ENCODE measurements around the gene SEZ6L. TPM values are rescaled to one million over a fixed set of nuclear protein-coding genes. Genes with fewer than 3 reads are reported as not detected.

SEZ6L gene
- total RNA-seq, 1 experiment from 2014 or later = not detected

- ATAC-seq = no peak
- TF ChIP-seq YY1 (IDR thresholded peaks at IDR 0.05; ENCODE audit: extremely low read depth, insufficient replicate concordance, low read depth, low read length) = no peak
- TF ChIP-seq EZH2phosphoT487 (IDR thresholded peaks at IDR 0.05; ENCODE audit: borderline replicate concordance) = no peak
- no peak for TF ChIP-seq TCF7L2 (IDR thresholded peaks at IDR 0.05; ENCODE audit: borderline replicate concordance, extremely low read depth, insufficient read depth, insufficient read length)
- TF ChIP-seq EZH2 (IDR thresholded peaks at IDR 0.05) = no peak
- TF ChIP-seq CBX3 (IDR thresholded peaks at IDR 0.05; ENCODE audit: low read depth) = no peak
- no peak for TF ChIP-seq EGR1 (IDR thresholded peaks at IDR 0.05; ENCODE audit: low read depth)
- TF ChIP-seq, protein P1, sequence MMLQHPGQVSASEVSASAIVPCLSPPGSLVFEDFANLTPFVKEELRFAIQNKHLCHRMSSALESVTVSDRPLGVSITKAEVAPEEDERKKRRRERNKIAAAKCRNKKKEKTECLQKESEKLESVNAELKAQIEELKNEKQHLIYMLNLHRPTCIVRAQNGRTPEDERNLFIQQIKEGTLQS (IDR thresholded peaks at IDR 0.05) = no peak
- TF ChIP-seq CTCF (IDR thresholded peaks at IDR 0.05 in 2 of 3, conservative IDR thresholded peaks at IDR 0.05 in 1 of 3; ENCODE audit: borderline replicate concordance in 1 of 3, insufficient read depth in 1 of 3, low read depth in 2 of 3, low read length in 2 of 3) = no peak
- no peak for TF ChIP-seq SIN3A (IDR thresholded peaks at IDR 0.05; ENCODE audit: low read depth)
- TF ChIP-seq FOSL1 (IDR thresholded peaks at IDR 0.05; ENCODE audit: low read depth) = no peak
- Histone ChIP-seq H3K79me2 (ENCODE audit: insufficient read depth, low read length) (no peaks in the 10 kb centered on the region), H3K9me2 (ENCODE audit: insufficient read depth) (no peaks in the 10 kb centered on the region), H3K9me3 (ENCODE audit: control insufficient read depth in 1 of 2, insufficient read depth in 1 of 2, low read depth in 1 of 2, low read length in 2 of 2) (no peaks in the 10 kb centered on the region), H3K36me3 (ENCODE audit: control insufficient read depth in 1 of 2, insufficient read depth in 2 of 2, low read length in 2 of 2) (no peaks in the 10 kb centered on the region), H3K9ac (ENCODE audit: low read length) (no peak overlapping the region), H3K4me2 (ENCODE audit: low read length) (no peak overlapping the region), H3K27ac (ENCODE audit: low read depth, low read length) (no peak overlapping the region), H3K4me1 (ENCODE audit: control insufficient read depth in 1 of 2, insufficient read depth in 2 of 2, low read length in 2 of 2) (no peaks in the 10 kb centered on the region), H4K20me1 (ENCODE audit: insufficient read depth) (no peaks in the 10 kb centered on the region), H3K27me3 (ENCODE audit: insufficient read depth, low read length) (peaks cover 4% of the 10 kb centered on the region), H3K4me3 (replicated peaks in 1 of 2; ENCODE audit: low read depth in 1 of 2, low read length in 2 of 2) (no peak overlapping the region), H2AFZ (ENCODE audit: low read depth, low read length, poor library complexity, severe bottlenecking) (no peak overlapping the region)
- POLR2A ChIA-PET = no interaction called here
- DNase-seq (ENCODE audit: low read depth, low spot score) = no peak
- no TSS peak for BruUV-seq (replicated peaks)
- CTCF ChIA-PET = no interaction called here
- RAD21 ChIA-PET (ENCODE audit: low non-redundant PET in 1 of 2, low total read pairs in 2 of 2, uncharacterized antibody in 2 of 2, unreplicated experiment in 2 of 2) = no interaction called here
- intact Hi-C loops (cut with micrococcal nuclease) = no loop called here
These were observed 25.1 kb downstream of the SEZ6L start for GRCh38 chr22:26194313-26194712.

All from HCT116 (cell line).